ENCODE data around the gene ECI1.

- TF ChIP-seq EZH2 (IDR thresholded peaks at IDR 0.05) (no peak), POLR2AphosphoS5 (IDR thresholded peaks at IDR 0.05; ENCODE audit: borderline replicate concordance, low read depth, low read length) (peak; percentile 93)
Measured at GRCh38 chr16:2267913-2268666, 16.7 kb upstream of the ECI1 start, which contains the start of gene RNPS1.

Data from SK-N-MC (cell line).